Glutamatergic neuron (in vitro differentiated cells): ENCODE data around the gene MASP1. TPM values are rescaled to one million over a fixed set of nuclear protein-coding genes. Genes with fewer than 3 reads are reported as not detected.

ENCODE experiments used
- DNase-seq: peaks from one replicate; pipeline ENCODE4 v3.0.0; 2022
- H3K27ac Mint-ChIP-seq: one replicate; pipeline ENCODE4 v1.8.0; 2020; ENCODE audit warnings: mild to moderate bottlenecking, mixed read lengths, inconsistent platforms; ENCODE audit not compliant: unreplicated experiment
- H3K27me3 Mint-ChIP-seq: one replicate; pipeline ENCODE4 v1.8.0; 2020; ENCODE audit warnings: mild to moderate bottlenecking, moderate library complexity, mixed read lengths, inconsistent platforms; ENCODE audit not compliant: unreplicated experiment
- H3K36me3 Mint-ChIP-seq: one replicate; pipeline ENCODE4 v1.8.0; 2020; ENCODE audit warnings: mild to moderate bottlenecking, mixed read lengths, inconsistent platforms; ENCODE audit not compliant: unreplicated experiment
- H3K4me1 Mint-ChIP-seq: one replicate; pipeline ENCODE4 v1.8.0; 2020; ENCODE audit warnings: mild to moderate bottlenecking, low read depth, mixed read lengths, inconsistent platforms; ENCODE audit not compliant: unreplicated experiment
- H3K4me3 Mint-ChIP-seq: one replicate; pipeline ENCODE4 v1.8.0; 2020; ENCODE audit warnings: mild to moderate bottlenecking, mixed read lengths, inconsistent platforms; ENCODE audit not compliant: unreplicated experiment
- H3K9me3 Mint-ChIP-seq: one replicate; pipeline ENCODE4 v1.8.0; 2020; ENCODE audit warnings: mild to moderate bottlenecking, moderate library complexity, mixed read lengths, inconsistent platforms; ENCODE audit not compliant: unreplicated experiment
- CTCF ChIP-seq: fragments of 200-600 bp; sonication (generic); IDR thresholded peaks from one replicate; pipeline ENCODE4 v1.5.0; 2021; ENCODE audit not compliant: partially characterized antibody, unreplicated experiment
- total RNA-seq: library from RNA; stranded (reverse); fragmentation: NEBNext Ultra II Directional; extraction: Animal tissue kit (Norgen Biotek cat#: 25700); gene quantifications from one replicate; pipeline ENCODE4 v1.2.1, GENCODE V29; 2021; ENCODE audit not compliant: unreplicated experiment

The MASP1 gene
- total RNA-seq, 1 donor from 2014 or later = 1.7 TPM

GRCh38 chr3:187310954-187311470, 19.5 kb upstream of the MASP1 start:
- Mint-ChIP-seq H3K9me3 (peaks cover 3% of the 10 kb centered on the region), H3K4me1 (no peaks in the 10 kb centered on the region), H3K36me3 (peaks cover 4% of the 10 kb centered on the region), H3K4me3 (no peak overlapping the region), H3K27ac (no peak overlapping the region), H3K27me3 (no peaks in the 10 kb centered on the region)
- TF ChIP-seq CTCF = no peak
- DNase-seq = no peak

GRCh38 chr3:187310226-187310625, 18.7 kb upstream of the MASP1 start:
- Mint-ChIP-seq H3K4me1 (no peaks in the 10 kb centered on the region), H3K4me3 (no peak overlapping the region), H3K27ac (no peak overlapping the region), H3K9me3 (peaks cover 3% of the 10 kb centered on the region), H3K36me3 (peaks cover 4% of the 10 kb centered on the region), H3K27me3 (no peaks in the 10 kb centered on the region)
- TF ChIP-seq CTCF = no peak
- no peak for DNase-seq

- H3K27ac Mint-ChIP-seq = no peak overlapping the region
- DNase-seq = no peak
- H3K9me3 Mint-ChIP-seq = no peaks in the 10 kb centered on the region
- H3K36me3 Mint-ChIP-seq = peaks cover 5% of the 10 kb centered on the region
- H3K4me3 Mint-ChIP-seq = no peak overlapping the region
- no peak for TF ChIP-seq CTCF
- H3K4me1 Mint-ChIP-seq = no peaks in the 10 kb centered on the region
- H3K27me3 Mint-ChIP-seq = no peaks in the 10 kb centered on the region
These were observed 14.3 kb upstream of the MASP1 start for GRCh38 chr3:187305881-187306280.

- no peak for TF ChIP-seq CTCF
- Mint-ChIP-seq H3K4me3 (no peak overlapping the region), H3K27ac (no peak overlapping the region), H3K4me1 (no peaks in the 10 kb centered on the region), H3K36me3 (peaks cover 5% of the 10 kb centered on the region), H3K27me3 (peaks cover under 1% of the 10 kb centered on the region), H3K9me3 (no peaks in the 10 kb centered on the region)
- DNase-seq = no peak
These were observed 8.1 kb upstream of the MASP1 start for GRCh38 chr3:187299611-187300010.

- no peak for TF ChIP-seq CTCF
- Mint-ChIP-seq H3K4me1 (no peaks in the 10 kb centered on the region), H3K4me3 (no peak overlapping the region), H3K9me3 (peaks cover 1% of the 10 kb centered on the region), H3K36me3 (no peaks in the 10 kb centered on the region), H3K27me3 (peaks cover 2% of the 10 kb centered on the region), H3K27ac (no peak overlapping the region)
- no peak for DNase-seq
These were observed 5.4 kb upstream of the MASP1 start for GRCh38 chr3:187296911-187297310.
